ENCODE data around the gene SLC25A38.

- TF ChIP-seq CTCF (conservative IDR thresholded peaks at IDR 0.05 in 1 of 2, IDR thresholded peaks at IDR 0.05 in 1 of 2; ENCODE audit: extremely low read depth in 1 of 2, insufficient read depth in 1 of 2, low read depth in 1 of 2, low read length in 2 of 2), result no peak
- no peak for TF ChIP-seq EZH2 (IDR thresholded peaks at IDR 0.05; ENCODE audit: borderline replicate concordance, low read length)
Observed at GRCh38 chr3:39427506-39427905, 44.3 kb downstream of the SLC25A38 start.
